NOMO-1 treated with DMSO at 0.1 percent for 48 hours (cell line): ENCODE data around the gene STK39.
"Not testable (repeated sequence)": the region's sequence is repeated elsewhere in the genome, so short reads cannot be mapped to it uniquely, and the experiment has no call there.

ENCODE experiments used
- DNase-seq: peaks from one replicate; lab custom pipeline; 2025; ENCODE audit not compliant: unreplicated experiment; lab: John Stamatoyannopoulos, UW

Gene STK39

GRCh38 chr2:168247341-168248261 lies at the start of gene STK39:
Gene STK39 (minus strand): TSS chr2:168247595. CDS start chr2:168247435, 160 bp downstream.
- peak; percentile 75 for DNase-seq

- no peak for DNase-seq
Observed at GRCh38 chr2:168295051-168295450, 47.7 kb upstream of the STK39 start.

GRCh38 chr2:168294409-168294808 lies 47.0 kb upstream of the STK39 start:
- no peak for DNase-seq

- no peak for DNase-seq
Observed at GRCh38 chr2:168293766-168294165, 46.4 kb upstream of the STK39 start.

DNA sequence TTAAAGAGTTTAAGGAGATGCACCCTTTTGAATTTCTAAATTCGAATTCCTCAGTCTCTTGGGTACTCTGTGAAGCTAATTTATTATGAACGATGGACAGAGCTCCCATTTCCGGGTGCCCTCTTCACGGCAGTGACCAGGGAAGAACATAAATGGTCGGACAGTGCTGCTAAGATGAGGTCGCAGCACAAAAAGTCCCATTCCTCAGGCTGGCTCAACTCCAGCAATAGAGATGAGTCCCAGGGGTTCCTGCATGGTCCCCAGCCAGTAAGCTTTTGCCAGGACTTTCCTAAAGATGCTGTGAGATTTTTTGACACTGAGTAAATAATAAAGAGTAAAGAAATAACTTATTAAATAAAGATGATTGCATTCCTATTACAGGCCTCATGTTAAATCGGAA lies 43.0 kb upstream of the STK39 start:
- no peak for DNase-seq

DNA sequence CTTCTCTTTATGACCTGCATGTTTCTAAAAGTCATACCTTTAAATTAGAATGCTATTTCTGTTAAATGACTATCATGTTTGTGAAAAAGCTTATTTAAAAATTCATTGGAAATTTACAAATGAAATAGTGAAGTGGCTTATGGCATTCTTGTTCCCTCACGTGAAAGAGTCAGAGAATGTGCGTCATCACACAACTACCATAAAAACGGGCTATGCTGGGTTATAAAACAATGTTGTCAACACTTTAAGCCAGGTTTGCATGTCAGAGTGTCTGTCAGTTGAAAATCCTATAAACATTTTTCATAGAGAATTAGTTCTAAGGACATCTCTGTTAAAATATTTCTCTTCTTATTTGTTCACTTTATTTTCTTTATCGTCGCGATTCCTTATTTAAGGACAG lies 42.5 kb upstream of the STK39 start:
- no peak for DNase-seq

DNA sequence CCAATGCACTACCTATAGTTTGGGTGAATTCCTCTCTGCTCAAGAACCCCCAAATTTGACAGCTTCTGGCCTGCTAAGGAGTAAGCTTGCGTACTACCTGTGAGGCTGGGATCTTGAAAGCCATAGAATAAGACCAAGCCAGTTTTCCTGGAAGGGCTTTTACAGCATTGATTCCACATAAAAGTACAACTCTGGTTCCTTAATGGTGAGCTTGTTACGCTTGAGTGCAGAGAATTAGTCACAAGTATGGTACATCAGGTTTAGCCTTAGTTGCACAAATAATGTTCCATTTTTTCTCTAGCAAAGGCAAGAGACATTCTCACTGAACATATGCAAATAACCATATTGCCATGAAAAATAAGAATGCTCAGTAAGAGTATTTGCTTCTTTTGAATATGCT lies 39.1 kb upstream of the STK39 start:
- no peak for DNase-seq

GRCh38 chr2:168278424-168278888 lies 31.1 kb upstream of the STK39 start:
- no peak for DNase-seq

GRCh38 chr2:168277276-168277675 lies 29.9 kb upstream of the STK39 start:
- DNase-seq: no peak

DNA sequence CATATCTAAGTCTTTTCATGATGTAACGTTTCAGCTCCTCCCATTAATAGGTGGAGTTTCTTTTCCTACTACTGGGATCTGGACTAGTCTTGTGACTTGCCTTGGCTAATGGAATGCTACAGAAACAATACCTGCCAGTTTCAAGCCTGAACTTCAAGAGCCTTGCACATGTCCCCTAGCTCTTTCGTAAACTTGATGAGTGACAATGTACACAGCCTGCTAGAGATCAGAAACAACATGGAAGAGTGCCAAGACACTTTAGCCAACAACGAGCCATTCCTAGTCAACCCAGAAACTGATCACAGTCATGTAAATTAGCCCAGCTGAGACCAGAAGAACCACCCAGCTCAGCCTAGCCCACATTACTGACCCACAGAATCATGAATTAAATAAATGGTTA lies 24.8 kb upstream of the STK39 start:
- no peak for DNase-seq

DNA sequence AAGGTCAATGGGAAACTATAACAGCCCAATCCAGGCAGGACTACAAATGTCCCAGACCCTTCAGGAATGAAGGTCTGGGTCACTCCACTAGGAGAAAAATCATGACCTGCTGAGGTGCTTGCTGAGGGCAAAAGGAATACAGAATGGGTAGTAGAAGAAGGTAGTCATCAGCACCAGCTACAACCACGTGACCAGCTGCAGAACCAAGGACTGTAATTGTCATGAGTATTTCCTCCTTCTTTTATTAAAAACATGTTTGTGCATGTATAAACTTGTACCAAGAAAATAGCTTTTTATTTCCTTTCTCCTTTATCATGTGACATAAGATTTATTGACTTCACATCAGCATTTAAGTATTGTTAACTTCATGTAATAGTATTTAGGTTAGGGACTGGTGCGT lies 15.5 kb upstream of the STK39 start:
- DNase-seq: not testable (repeated sequence)

DNA sequence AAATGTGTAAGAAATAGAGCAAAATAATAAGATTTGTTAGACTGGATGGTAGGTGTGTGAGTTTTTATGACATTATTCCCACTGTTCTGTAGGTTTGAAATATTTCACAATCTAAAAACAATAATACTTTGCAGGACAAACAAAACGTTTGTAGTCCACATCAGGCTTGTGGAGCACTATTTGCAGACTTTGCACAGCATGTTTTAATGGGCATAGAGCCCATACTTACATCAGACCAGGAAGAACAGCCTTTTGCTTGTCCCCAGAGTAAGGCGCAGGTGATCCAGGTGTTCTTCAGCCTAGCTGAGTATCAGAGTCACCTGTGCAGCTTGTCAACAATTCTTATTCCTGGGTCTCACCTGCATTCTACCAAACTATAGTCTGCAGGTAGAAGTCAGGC lies 9.1 kb upstream of the STK39 start:
- DNase-seq: no peak

- DNase-seq: no peak
Observed at GRCh38 chr2:168255866-168256265, 8.5 kb upstream of the STK39 start.

GRCh38 chr2:168255103-168255502 lies 7.7 kb upstream of the STK39 start:
- DNase-seq: no peak

DNA sequence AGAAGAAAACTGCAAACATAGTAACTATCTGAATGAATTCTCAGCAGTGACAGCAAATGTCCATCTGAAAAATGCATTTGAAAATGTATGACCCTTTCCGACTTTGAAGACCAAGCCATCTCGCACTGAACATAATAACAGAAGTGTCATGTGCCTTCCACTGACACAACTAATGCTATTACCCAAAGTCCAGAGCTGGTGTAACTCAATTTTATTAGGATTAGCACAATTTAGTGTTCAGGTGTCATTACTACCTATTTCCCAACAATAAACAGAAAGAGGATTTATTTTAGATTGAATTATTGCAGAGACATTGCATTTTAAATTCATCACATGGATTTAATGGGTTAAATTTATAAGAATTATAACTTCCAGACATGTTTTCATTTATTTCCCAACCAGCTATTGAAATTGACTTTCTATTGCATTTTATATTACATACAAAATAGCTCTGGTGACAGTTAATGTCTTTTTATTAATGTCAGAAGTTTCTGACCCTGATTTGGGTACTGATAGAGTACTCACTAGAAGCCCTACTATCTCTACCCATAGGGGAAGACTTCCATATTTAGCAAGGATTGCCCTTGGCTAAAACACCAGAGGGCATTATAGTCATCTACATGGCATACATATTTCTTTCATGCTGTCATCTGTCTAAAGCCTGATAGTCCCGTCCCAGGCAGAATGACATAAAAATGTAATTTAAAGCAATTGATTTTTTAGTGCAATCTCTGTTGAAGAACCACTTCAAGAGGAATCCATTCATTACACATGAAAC lies 7.0 kb upstream of the STK39 start:
- no peak for DNase-seq

DNA sequence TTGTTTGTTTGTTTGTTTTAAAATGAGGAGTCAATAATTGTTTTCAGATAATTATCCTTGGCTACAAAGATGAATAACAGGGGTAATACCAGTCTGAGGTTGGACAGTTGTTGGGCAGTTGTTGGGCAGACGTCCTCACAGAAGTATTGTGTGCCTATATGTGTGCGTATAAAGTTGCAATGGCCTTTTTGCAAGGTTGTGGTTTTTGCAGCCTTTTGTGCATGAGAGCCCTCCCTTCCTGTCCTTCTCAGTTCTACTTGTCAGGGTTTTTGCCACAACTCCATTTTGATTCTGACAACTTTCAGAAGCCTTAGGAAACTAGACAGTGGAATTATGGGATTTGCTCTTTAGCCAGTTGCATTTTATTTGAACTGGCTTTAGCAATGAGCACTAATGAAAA lies 6.0 kb upstream of the STK39 start:
- no peak for DNase-seq

DNA sequence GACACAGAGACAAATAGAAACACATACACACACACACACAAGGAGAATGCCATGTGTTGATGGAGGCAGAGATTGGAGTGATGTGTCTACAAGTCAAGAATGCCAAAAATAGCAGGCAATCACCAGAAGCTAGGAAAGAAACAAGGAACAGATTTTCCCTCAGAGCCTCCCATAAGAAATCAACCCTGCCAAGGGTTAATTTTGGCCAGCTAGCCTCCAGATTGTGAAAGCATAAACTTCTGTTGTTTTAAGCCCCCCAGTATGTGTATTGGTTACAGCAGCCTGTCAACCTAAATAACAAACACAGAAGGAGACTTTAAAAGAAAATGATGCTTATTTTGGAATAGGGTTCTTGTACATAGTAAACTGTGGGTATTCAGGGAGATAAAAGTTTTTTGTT lies 5.6 kb upstream of the STK39 start:
- DNase-seq: no peak

DNA sequence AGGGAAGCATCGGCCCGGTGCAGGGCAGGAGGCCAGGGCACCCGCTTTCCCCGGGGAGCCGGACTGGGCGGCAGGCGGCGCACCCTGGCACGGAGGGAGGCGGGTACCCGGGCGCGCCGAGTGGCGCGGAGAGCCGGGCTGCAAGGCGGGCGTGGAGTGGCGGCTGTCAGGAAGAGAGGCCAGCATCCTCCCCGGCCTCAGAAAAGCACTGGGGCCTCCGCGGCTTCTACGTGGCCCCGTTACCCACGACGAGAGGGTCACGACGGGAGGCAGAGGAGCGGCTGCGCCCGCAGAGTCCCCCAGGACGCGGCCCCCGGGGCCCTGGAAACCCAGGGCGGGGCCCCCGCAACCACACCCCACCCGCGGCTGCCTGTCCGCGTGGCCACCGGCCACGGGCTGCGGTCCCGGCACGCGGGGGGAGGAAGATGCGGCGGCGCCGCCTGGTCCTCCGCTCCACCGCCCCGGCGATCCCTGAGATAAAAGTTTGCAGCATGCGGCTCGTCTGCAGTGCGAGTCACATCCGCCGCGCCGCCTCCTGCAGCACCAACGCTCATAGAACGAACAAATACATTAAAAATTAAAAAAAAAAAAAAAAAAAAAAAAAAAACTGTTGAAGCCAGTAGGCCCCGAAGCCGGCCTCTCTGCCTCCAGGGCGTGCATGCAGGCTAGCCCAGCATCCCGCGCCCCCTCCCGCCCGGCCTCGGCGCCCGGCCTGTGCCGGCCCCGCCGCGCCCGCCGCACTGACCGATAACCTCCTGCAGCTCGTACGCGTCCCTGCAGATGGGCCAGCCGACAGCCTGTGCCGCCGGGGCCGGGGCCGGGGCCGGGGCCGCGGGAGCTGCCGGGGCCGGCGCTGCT lies 683 bp downstream of the STK39 start:
- peak; percentile 42 for DNase-seq

- DNase-seq: no peak
Observed at GRCh38 chr2:168246072-168246482, 1.3 kb downstream of the STK39 start.

- DNase-seq: peak; percentile 48
Observed at GRCh38 chr2:168245074-168245825, 2.1 kb downstream of the STK39 start.
